ENCODE data around the gene CELF5. TPM values are rescaled to one million over a fixed set of nuclear protein-coding genes. Genes with fewer than 3 reads are reported as not detected.

CELF5 gene
- total RNA-seq, 1 experiment from 2014 or later = 2.5 TPM

DNA sequence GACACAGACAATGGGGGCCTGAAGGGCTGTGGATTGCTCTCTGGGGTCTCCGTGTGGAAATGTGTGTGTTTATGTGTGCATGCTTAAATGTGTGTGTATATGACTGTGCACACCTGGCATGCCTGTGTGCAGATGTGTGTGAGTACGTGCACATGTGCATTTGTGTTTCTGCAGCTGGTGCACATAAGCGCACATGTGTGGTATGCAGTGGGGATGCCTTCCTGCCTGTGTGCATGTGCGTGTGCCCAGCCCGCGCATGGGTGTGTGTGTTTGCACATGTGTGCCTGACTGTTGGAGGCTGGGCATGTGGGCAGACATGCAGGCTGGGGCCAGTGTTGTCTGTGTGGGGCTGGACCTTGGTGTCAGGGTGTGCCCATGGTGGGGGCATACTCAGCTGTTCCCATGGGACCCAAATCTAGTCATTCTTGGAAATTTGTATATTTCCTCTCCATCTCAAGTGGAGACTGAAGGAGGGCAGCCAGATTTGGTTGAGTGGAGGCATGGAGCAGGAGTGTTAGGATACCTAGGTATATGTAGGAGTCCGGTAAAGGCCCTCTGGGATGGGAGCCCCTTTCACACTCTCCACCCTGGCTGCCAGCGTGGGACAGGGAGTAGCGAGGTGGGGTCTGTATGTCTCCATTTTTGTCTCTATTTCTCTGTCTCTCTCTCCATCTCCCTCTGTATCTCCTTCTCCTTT lies 49.9 kb downstream of the CELF5 start:
- H3K4me1 ChIP-seq (ENCODE audit: control insufficient read depth in 1 of 2, insufficient read depth in 2 of 2, low read length in 2 of 2) = peaks cover 13 to 24% of the 10 kb centered on the region in 2 experiments
- POLR2A ChIA-PET = interaction anchor here (1.7 to 2.9 kb wide), 2 partner anchors 10 to 324 kb away, joined by 5 to 59 read pairs; no protein-coding TSS in a partner anchor
- no peak overlapping the region for H3K9ac ChIP-seq (ENCODE audit: low read length)
- peak overlapping the region; percentile 85; the same call in 1 of the 2 replicates for H3K4me2 ChIP-seq (ENCODE audit: low read length)
- ATAC-seq (no peak), DNase-seq (ENCODE audit: low read depth, low spot score) (no peak)
- RAD21 ChIA-PET (ENCODE audit: low non-redundant PET in 1 of 2, low total read pairs in 2 of 2, uncharacterized antibody in 2 of 2, unreplicated experiment in 2 of 2) = no interaction called here
- no peak overlapping the region for H2AFZ ChIP-seq (ENCODE audit: low read depth, low read length, poor library complexity, severe bottlenecking)
- H4K20me1 ChIP-seq (ENCODE audit: insufficient read depth) = no peaks in the 10 kb centered on the region
- H3K36me3 ChIP-seq (ENCODE audit: control insufficient read depth in 1 of 2, insufficient read depth in 2 of 2, low read length in 2 of 2) = no peaks in the 10 kb centered on the region
- no peak overlapping the region for H3K4me3 ChIP-seq (replicated peaks in 1 of 2; ENCODE audit: low read depth in 1 of 2, low read length in 2 of 2)
- CTCF ChIA-PET = interaction anchor here (2.1 to 3.0 kb wide), 4 partner anchors 9 to 324 kb away, joined by 10 to 44 read pairs (median 20); no protein-coding TSS in a partner anchor
- no peaks in the 10 kb centered on the region for H3K9me3 ChIP-seq (ENCODE audit: control insufficient read depth in 1 of 2, insufficient read depth in 1 of 2, low read depth in 1 of 2, low read length in 2 of 2)
- H3K9me2 ChIP-seq (ENCODE audit: insufficient read depth) = no peaks in the 10 kb centered on the region
- intact Hi-C loops (cut with micrococcal nuclease) = no loop called here
- no TSS peak for BruUV-seq (replicated peaks)
- no peaks in the 10 kb centered on the region for H3K27me3 ChIP-seq (ENCODE audit: insufficient read depth, low read length)
- no peaks in the 10 kb centered on the region for H3K79me2 ChIP-seq (ENCODE audit: insufficient read depth, low read length)
- no peak for TF ChIP-seq SRF (IDR thresholded peaks at IDR 0.05; ENCODE audit: low read depth)
- no peak overlapping the region for H3K27ac ChIP-seq (ENCODE audit: low read depth, low read length)

DNA sequence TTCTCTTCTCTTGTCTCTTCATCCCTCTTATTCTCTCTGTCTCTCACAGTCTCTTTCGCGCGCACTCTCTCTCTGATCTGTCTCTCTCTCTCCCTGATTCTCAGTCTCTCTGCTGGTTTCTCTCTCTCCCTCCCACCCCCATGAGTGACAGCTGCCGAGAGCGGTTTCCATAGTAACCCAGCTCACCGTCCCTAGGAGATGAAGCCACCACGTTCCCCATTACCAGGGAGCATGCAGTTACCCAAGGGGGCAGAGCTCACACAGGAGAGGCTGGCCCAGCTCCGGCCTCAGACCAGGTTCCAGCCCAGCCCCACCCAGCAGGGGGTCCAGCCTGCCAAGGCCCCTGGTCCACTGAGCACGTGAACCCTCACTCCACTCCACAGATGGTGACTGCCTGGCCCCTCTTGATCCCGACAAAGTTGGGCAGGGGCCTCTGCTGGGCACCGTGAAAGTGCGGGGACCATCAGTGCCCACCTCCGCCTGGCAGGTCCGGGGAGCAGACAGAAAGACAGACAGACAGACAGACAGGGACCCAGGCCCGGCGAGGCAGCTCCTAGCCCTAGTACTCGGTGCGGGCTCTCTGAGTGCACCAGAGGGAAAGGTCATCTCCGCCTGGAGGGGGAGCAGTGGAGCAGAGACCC lies 50.6 kb downstream of the CELF5 start:
- Histone ChIP-seq H3K4me2 (ENCODE audit: low read length) (peak overlapping the region; percentile 85), H3K27me3 (ENCODE audit: insufficient read depth, low read length) (no peaks in the 10 kb centered on the region), H2AFZ (ENCODE audit: low read depth, low read length, poor library complexity, severe bottlenecking) (peak overlapping the region; percentile 11), H3K9me2 (ENCODE audit: insufficient read depth) (no peaks in the 10 kb centered on the region), H3K4me3 (replicated peaks in 1 of 2; ENCODE audit: low read depth in 1 of 2, low read length in 2 of 2) (peak overlapping the region; percentile 50 to 61), H3K4me1 (ENCODE audit: control insufficient read depth in 1 of 2, insufficient read depth in 2 of 2, low read length in 2 of 2) (peaks cover 13 to 24% of the 10 kb centered on the region in 2 experiments), H3K79me2 (ENCODE audit: insufficient read depth, low read length) (no peaks in the 10 kb centered on the region), H3K27ac (ENCODE audit: low read depth, low read length) (peak overlapping the region; percentile 86), H3K9me3 (ENCODE audit: control insufficient read depth in 1 of 2, insufficient read depth in 1 of 2, low read depth in 1 of 2, low read length in 2 of 2) (no peaks in the 10 kb centered on the region), H3K36me3 (ENCODE audit: control insufficient read depth in 1 of 2, insufficient read depth in 2 of 2, low read length in 2 of 2) (no peaks in the 10 kb centered on the region), H4K20me1 (ENCODE audit: insufficient read depth) (no peaks in the 10 kb centered on the region), H3K9ac (ENCODE audit: low read length) (peak overlapping the region; percentile 61)
- no peak for TF ChIP-seq RAD21 (IDR thresholded peaks at IDR 0.05; ENCODE audit: low read depth)
- TF ChIP-seq, protein P1, sequence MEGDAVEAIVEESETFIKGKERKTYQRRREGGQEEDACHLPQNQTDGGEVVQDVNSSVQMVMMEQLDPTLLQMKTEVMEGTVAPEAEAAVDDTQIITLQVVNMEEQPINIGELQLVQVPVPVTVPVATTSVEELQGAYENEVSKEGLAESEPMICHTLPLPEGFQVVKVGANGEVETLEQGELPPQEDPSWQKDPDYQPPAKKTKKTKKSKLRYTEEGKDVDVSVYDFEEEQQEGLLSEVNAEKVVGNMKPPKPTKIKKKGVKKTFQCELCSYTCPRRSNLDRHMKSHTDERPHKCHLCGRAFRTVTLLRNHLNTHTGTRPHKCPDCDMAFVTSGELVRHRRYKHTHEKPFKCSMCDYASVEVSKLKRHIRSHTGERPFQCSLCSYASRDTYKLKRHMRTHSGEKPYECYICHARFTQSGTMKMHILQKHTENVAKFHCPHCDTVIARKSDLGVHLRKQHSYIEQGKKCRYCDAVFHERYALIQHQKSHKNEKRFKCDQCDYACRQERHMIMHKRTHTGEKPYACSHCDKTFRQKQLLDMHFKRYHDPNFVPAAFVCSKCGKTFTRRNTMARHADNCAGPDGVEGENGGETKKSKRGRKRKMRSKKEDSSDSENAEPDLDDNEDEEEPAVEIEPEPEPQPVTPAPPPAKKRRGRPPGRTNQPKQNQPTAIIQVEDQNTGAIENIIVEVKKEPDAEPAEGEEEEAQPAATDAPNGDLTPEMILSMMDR (IDR thresholded peaks at IDR 0.05 in 2 of 3, conservative IDR thresholded peaks at IDR 0.05 in 1 of 3; ENCODE audit: borderline replicate concordance in 1 of 3, insufficient read depth in 1 of 3, low read depth in 2 of 3, low read length in 2 of 3) = 0 out of 6 replicates have a peak, but pooled peaks of 1 of the 3 experiments have one; percentile 76
- no TSS peak for BruUV-seq (replicated peaks)
- POLR2A ChIA-PET = interaction anchor here (0.6 to 2.9 kb wide), 8 partner anchors 10 to 713 kb away, joined by 3 to 59 read pairs (median 4); partner anchors contain the start of genes MRPL54 and TLE6
- ATAC-seq (peak; percentile 61), DNase-seq (ENCODE audit: low read depth, low spot score) (peak; percentile 36)
- intact Hi-C loops (cut with micrococcal nuclease) = loop anchor here (5.0 kb wide), 1 partner anchor 323 kb away; no protein-coding TSS in a partner anchor
- CTCF ChIA-PET = interaction anchor here (0.6 to 3.0 kb wide), 7 partner anchors 9 to 324 kb away, joined by 3 to 44 read pairs (median 10); no protein-coding TSS in a partner anchor
- RAD21 ChIA-PET (ENCODE audit: low non-redundant PET in 1 of 2, low total read pairs in 2 of 2, uncharacterized antibody in 2 of 2, unreplicated experiment in 2 of 2) = interaction anchor here (1.1 to 1.6 kb wide), 2 partner anchors 10 kb away, joined by 9 to 13 read pairs; no protein-coding TSS in a partner anchor

All from HCT116 (cell line).